GM23248 (cell line): ENCODE data around the gene HYLS1.

Experiments
- EZH2 ChIP-seq: fragments of 200-600 bp; sonication (generic); IDR thresholded peaks from 2 replicates; pipeline ENCODE4 v1.6.1; 2018; ENCODE audit warnings: antibody characterized with exemption, mild to moderate bottlenecking; ENCODE audit not compliant: insufficient read depth, poor library complexity, severe bottlenecking
- EZH2phosphoT487 ChIP-seq: fragments of 200-600 bp; sonication (generic); IDR thresholded peaks from 2 replicates; pipeline ENCODE4 v1.6.1; 2018; ENCODE audit warnings: antibody characterized with exemption, moderate library complexity, mild to moderate bottlenecking, low read depth; ENCODE audit not compliant: insufficient read depth

DNA sequence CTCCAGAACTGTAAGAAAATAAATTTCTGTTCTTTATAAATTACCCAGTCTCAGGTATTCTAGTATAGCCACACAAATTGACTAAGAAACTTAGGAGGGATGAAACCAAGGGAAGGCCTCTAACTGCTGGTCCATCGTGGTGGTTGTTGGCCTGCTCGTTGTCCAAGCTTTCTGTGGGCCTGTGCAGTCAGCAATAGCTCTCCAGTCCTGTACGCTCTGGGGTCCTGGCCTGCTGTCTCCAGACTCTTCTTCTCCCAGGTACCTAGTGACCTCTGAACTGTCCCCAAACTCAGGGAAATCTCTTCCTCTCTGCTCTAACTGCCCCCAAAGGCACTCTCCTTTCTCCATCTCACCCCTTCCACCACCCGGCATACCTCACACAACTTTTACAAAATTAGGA lies 52.7 kb downstream of the HYLS1 start:
- no peak for TF ChIP-seq EZH2
- no peak for TF ChIP-seq EZH2phosphoT487
